ENCODE data around the gene SMAD9.
A peak's percentile ranks its signal among the peaks of the same experiment; 100 is the strongest.

Gene SMAD9

GRCh38 chr13:36822785-36823184, 97.3 kb downstream of the SMAD9 start:
- Histone ChIP-seq H3K27ac (ENCODE audit: low read length) (no peak overlapping the region), H3K4me1 (ENCODE audit: low read length) (peaks cover 4% of the 10 kb centered on the region; the same call in 1 of the 2 replicates), H3F3A (ENCODE audit: insufficient read depth, low read length) (no peaks in the 10 kb centered on the region), H4K20me1 (ENCODE audit: insufficient read depth, low read length) (no peaks in the 10 kb centered on the region), H3K9me3 (replicated peaks; ENCODE audit: insufficient read depth, low read length) (no peaks in the 10 kb centered on the region), H3K9ac (ENCODE audit: low read length) (no peak overlapping the region), H3K36me3 (replicated peaks; ENCODE audit: insufficient read depth, low read length) (no peaks in the 10 kb centered on the region), H3K79me2 (ENCODE audit: low read length) (peaks cover 29% of the 10 kb centered on the region), H3K4me2 (ENCODE audit: low read depth, low read length) (no peak overlapping the region), H3K4me3 (ENCODE audit: low read length) (no peak overlapping the region), H3K27me3 (replicated peaks; ENCODE audit: insufficient read depth, low read length) (no peaks in the 10 kb centered on the region), H3K9me2 (replicated peaks; ENCODE audit: insufficient read depth, low read length) (no peaks in the 10 kb centered on the region), H2AFZ (ENCODE audit: low read length) (no peak overlapping the region)
- TF ChIP-seq EZH2 (optimal IDR thresholded peaks at IDR 0.05; ENCODE audit: low read depth, low read length): no peak
- TF ChIP-seq EZH2phosphoT487 (IDR thresholded peaks at IDR 0.05; ENCODE audit: low read length): no peak
- TF ChIP-seq, protein P1, sequence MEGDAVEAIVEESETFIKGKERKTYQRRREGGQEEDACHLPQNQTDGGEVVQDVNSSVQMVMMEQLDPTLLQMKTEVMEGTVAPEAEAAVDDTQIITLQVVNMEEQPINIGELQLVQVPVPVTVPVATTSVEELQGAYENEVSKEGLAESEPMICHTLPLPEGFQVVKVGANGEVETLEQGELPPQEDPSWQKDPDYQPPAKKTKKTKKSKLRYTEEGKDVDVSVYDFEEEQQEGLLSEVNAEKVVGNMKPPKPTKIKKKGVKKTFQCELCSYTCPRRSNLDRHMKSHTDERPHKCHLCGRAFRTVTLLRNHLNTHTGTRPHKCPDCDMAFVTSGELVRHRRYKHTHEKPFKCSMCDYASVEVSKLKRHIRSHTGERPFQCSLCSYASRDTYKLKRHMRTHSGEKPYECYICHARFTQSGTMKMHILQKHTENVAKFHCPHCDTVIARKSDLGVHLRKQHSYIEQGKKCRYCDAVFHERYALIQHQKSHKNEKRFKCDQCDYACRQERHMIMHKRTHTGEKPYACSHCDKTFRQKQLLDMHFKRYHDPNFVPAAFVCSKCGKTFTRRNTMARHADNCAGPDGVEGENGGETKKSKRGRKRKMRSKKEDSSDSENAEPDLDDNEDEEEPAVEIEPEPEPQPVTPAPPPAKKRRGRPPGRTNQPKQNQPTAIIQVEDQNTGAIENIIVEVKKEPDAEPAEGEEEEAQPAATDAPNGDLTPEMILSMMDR (IDR thresholded peaks at IDR 0.05; ENCODE audit: low read length): no peak
- DNase-seq: no peak

- Histone ChIP-seq H3K27ac (ENCODE audit: low read length) (peak overlapping the region; percentile 25; the same call in 1 of the 2 replicates), H3K79me2 (ENCODE audit: low read length) (peaks cover 29% of the 10 kb centered on the region), H3K9ac (ENCODE audit: low read length) (peak overlapping the region; percentile 68; the same call in 1 of the 2 replicates)
These were observed 99.8 kb downstream of the SMAD9 start for GRCh38 chr13:36820222-36820621.

GRCh38 chr13:36819739-36820090, 100.3 kb downstream of the SMAD9 start:
- TF ChIP-seq EZH2 (optimal IDR thresholded peaks at IDR 0.05; ENCODE audit: low read depth, low read length) (no peak), EZH2phosphoT487 (IDR thresholded peaks at IDR 0.05; ENCODE audit: low read length) (no peak)
- TF ChIP-seq, protein P1 (IDR thresholded peaks at IDR 0.05; ENCODE audit: low read length): no peak
- Histone ChIP-seq H3K4me1 (ENCODE audit: low read length) (peaks cover 4% of the 10 kb centered on the region; the same call in 1 of the 2 replicates), H3K27me3 (replicated peaks; ENCODE audit: insufficient read depth, low read length) (no peaks in the 10 kb centered on the region), H3K27ac (ENCODE audit: low read length) (peak overlapping the region; percentile 25; the same call in 1 of the 2 replicates), H3F3A (ENCODE audit: insufficient read depth, low read length) (no peaks in the 10 kb centered on the region), H3K4me3 (ENCODE audit: low read length) (peak overlapping the region; percentile 79), H3K9me3 (replicated peaks; ENCODE audit: insufficient read depth, low read length) (no peaks in the 10 kb centered on the region), H2AFZ (ENCODE audit: low read length) (peak overlapping the region; percentile 85), H3K9me2 (replicated peaks; ENCODE audit: insufficient read depth, low read length) (no peaks in the 10 kb centered on the region), H3K36me3 (replicated peaks; ENCODE audit: insufficient read depth, low read length) (no peaks in the 10 kb centered on the region), H3K79me2 (ENCODE audit: low read length) (peaks cover 29% of the 10 kb centered on the region), H4K20me1 (ENCODE audit: insufficient read depth, low read length) (no peaks in the 10 kb centered on the region), H3K9ac (ENCODE audit: low read length) (peak overlapping the region; percentile 68), H3K4me2 (ENCODE audit: low read depth, low read length) (peak overlapping the region; percentile 77)
- no peak for DNase-seq

More at GRCh38 chr13:36820222-36820621, 99.8 kb downstream of the SMAD9 start:
- Histone ChIP-seq H3K27me3 (replicated peaks; ENCODE audit: insufficient read depth, low read length) (no peaks in the 10 kb centered on the region), H2AFZ (ENCODE audit: low read length) (peak overlapping the region; percentile 85; the same call in 1 of the 2 replicates), H3K4me1 (ENCODE audit: low read length) (peaks cover 4% of the 10 kb centered on the region; the same call in 1 of the 2 replicates), H3K9me3 (replicated peaks; ENCODE audit: insufficient read depth, low read length) (no peaks in the 10 kb centered on the region), H3K4me3 (ENCODE audit: low read length) (peak overlapping the region; percentile 79), H3K9me2 (replicated peaks; ENCODE audit: insufficient read depth, low read length) (no peaks in the 10 kb centered on the region), H3K4me2 (ENCODE audit: low read depth, low read length) (peak overlapping the region; percentile 77), H3K36me3 (replicated peaks; ENCODE audit: insufficient read depth, low read length) (no peaks in the 10 kb centered on the region), H3F3A (ENCODE audit: insufficient read depth, low read length) (no peaks in the 10 kb centered on the region), H4K20me1 (ENCODE audit: insufficient read depth, low read length) (no peaks in the 10 kb centered on the region)
- TF ChIP-seq EZH2 (optimal IDR thresholded peaks at IDR 0.05; ENCODE audit: low read depth, low read length): no peak
- no peak for TF ChIP-seq EZH2phosphoT487 (IDR thresholded peaks at IDR 0.05; ENCODE audit: low read length)
- TF ChIP-seq, protein P1 (IDR thresholded peaks at IDR 0.05; ENCODE audit: low read length): no peak
- peak; percentile 16 for DNase-seq
